GM21423 (cell line): ENCODE measurements around the gene LSM5.

Experiments
- ATAC-seq: cut with Tn5 transposase; IDR thresholded peaks from one replicate; pipeline ENCODE4 v1.9.1; 2021; ENCODE audit warnings: mild to moderate bottlenecking, moderate library complexity; ENCODE audit not compliant: unreplicated experiment

LSM5 gene

GRCh38 chr7:32462977-32463376, 27.2 kb downstream of the LSM5 start:
- no peak for ATAC-seq

- no peak for ATAC-seq
Observed at GRCh38 chr7:32462451-32462850, 27.7 kb downstream of the LSM5 start.

- no peak for ATAC-seq
Observed at GRCh38 chr7:32461484-32461883, 28.7 kb downstream of the LSM5 start.

GRCh38 chr7:32459788-32460187, 30.4 kb downstream of the LSM5 start:
- ATAC-seq, result no peak

GRCh38 chr7:32458025-32458424, 32.2 kb downstream of the LSM5 start:
- no peak for ATAC-seq

- no peak for ATAC-seq
Observed at GRCh38 chr7:32453341-32454011, 36.7 kb downstream of the LSM5 start.

- no peak for ATAC-seq
Observed at GRCh38 chr7:32447218-32447617, 43.0 kb downstream of the LSM5 start.

- no peak for ATAC-seq
Observed at GRCh38 chr7:32436146-32436928, 53.8 kb downstream of the LSM5 start.
